Stimulated activated CD4-positive, alpha-beta T cell treated with anti-CD3 and anti-CD28 coated beads, Interleukin-4, amount 100 ng/mL, for 24 hours (primary cell): ENCODE data around the gene SLC38A3.

Experiments used
- DNase-seq: peaks from one replicate; pipeline ENCODE4 v3.0.0-alpha.2; 2020

SLC38A3 gene

DNA sequence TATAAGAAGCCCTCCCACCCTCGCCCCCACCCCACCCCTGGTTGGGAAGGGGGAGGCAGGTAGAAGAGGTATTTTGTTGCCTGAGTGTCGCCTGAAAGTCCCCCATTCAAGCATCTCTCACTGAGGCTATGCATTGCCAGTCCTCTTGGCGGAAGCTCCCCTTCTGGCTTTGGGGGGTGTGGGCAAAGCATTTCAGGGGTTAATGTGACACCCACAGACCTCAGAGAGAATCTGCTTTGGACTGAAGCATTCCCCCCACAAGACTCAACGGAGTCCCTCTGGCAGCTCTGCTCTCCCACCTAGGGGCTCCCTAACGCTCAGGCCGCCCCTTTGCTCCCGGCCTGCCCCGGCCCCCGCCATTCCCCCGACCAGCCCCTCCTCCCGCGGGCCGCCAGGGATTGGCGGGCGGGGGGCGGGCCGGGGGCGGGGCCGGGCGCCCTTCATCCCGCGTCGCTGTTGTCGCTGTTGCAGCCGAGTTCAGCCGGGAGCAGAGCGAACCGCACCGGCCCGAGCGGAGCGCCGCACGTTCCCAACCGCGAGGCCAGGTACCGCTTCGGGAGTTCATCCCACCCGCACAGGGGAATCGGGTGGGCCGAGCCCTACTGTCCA is at the start of gene SLC38A3:
SLC38A3 (plus strand) TSS at position 468 of the 609 bp plus-strand sequence. CDS start 8,929 bp downstream, outside the sequence.
- no peak for DNase-seq

DNA sequence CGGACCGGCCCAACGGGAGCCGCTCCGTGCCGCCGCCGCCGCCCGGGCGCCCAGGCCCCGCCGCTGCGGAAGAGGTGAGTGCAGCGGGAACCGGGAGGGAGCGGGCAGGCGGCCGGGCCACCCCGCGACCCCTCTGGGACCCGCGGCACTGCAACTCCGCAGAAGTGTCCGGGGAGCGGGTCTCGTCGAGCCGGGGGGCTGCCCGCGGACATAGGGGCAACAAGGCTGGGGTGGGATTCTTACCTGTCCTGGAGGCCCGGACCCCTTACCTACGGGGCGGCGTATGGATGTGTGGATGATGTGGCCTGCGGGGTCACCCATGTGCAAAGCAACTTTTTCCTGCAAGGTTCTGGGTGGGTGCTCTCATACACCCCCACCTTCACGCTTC is 49.6 kb upstream of the SLC38A3 start:
- no peak for DNase-seq

DNA sequence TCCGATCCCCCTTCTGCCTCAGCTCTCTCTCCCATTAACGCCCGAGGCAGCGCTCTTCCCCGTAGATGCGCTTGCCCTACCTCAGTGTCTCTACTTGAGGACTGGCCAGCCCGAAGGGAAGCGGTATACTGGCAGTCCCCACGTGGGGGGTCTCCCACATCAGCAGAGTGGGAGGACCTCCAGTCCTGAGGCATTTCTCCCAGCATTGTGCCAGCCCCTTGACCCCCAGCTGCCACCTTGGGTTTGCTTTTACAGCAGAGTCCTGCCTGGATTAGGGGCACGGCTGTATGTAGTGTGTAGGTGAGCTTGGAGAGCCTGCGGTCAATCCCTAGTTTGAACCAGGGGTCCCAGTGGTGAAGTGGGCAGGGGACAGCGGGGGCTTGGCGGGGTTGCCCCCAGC is 49.2 kb upstream of the SLC38A3 start:
- no peak for DNase-seq

DNA sequence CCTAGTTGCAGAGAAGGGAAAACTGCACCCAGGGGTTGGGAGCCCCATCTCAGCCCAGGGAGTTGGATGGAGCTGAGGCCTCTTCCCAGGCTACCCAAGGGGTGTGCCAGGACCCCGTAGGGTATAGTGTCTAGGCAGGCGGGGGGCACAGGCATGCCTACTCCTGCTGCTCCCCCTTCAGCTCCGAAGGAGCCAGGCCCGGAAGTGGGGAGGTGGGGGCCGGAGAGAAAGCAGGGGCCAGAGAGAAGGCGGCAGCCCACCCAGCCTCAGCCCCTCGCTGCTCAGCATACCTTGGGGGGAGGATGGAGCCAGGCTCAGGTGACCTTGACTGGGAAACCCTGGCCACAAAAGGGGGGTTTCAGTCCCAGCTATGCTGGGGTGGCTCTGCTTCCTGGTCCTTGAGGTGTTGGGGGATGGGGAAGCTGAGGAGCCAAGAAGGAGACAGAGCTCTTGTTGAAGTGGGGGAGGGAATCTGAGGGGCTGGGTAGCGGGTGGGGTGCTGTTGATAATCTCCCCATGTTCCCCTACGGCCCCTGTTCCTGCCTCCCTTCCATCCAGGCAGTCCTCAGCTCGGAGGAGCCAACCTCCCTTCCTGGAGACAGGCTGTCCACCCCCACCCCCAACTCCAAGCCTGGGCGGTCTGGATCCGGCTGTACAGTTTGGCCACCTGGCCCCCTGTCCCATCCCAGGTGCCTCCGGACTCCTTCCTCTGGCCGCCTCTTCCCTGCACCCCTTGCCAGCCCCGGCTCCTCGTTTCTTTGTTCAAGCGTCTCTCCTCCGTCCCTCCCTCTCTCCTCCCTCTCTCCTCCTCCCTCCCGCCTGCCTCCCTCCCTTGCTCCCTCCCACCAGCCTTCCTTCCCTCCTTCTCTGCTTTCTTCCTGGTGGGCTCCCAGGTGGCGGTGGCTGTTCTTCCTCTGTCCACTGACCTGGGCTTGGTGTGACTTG is 48.2 kb upstream of the SLC38A3 start:
- no peak for DNase-seq

DNA sequence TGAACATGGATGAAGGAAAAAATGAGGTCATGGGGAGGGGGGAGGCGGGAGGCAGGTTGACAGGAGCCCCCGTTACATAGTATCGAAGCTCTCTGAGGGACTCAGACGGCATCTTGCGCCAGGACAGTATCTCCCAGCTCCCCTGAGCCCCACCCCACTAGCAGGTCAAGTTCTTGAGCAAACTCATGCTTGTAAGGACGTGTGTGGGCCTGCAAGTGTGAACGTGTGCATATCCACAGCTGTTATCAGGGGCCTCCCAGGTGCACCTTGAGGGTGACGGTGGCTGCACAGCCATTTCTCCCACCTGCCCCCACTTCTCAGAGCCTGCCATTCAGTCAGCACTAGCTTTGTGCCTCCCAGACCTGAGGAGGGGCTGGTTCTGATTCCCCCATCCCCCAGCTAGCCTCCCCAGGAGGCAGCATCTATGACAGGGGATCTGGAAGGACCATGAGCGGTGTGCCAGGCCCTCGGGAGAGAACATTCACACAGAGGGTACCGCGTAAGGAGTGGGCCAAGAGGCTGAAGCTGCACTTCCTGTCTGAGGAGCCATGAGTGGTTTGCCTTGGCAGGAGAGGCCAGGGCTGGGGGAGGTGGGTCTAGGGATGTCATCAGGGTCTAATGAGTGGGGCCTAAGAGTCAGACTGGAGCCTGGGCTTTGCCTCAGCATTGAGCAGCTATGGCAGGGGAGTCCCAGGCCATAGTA is 47.1 kb upstream of the SLC38A3 start:
- DNase-seq, result no peak

DNA sequence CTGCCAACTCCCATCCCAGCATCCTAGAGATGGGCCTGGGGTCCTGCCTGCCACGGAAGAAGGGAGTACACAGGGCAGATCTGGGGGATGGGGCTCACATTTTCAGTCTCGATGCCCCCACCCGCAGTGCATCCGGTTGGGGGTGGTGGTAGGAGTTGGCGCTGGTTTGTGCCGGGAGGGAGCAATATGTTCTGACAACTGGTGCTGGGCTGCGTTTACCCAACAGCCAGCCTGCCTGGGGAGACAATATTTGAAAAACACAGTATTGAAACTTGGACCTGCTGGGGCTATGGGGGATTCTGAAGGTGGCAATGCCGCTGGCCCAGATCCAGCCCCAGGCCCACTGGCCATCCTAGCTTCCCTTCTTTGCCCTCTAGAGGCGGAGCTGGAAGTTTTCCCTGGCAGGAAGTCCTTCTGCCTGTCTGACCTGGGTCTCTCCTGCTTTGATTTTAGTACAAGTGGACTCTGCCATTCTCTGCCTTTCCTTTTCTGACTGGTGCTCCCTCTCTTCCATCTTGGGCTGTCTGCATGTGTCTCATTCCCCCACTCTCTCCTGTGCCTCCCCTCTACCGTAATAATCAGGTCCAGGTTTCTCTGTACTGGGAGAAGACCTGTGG is 46.4 kb upstream of the SLC38A3 start:
- no peak for DNase-seq

DNA sequence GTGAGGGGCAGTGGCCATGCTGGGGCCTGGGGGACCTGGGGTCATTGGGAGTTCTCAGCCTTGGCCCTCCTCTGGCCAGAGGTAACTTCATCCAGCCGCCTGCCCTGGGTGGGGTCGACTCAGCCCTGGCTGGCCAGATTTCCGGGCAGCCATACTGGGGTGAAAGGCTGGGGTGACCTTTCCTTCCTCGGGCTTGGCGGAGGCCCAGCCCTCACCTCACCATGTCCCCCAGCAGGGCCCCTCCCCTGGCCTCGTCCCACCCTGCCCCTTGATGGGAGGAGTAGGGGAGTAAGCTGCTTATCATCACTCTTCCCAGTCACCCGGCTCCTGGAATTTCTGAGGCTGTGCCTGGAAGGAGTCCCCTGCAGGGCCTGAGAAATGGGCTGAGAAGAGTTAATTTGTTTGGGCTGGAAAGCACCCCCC is 44.5 kb upstream of the SLC38A3 start:
- DNase-seq, result no peak

DNA sequence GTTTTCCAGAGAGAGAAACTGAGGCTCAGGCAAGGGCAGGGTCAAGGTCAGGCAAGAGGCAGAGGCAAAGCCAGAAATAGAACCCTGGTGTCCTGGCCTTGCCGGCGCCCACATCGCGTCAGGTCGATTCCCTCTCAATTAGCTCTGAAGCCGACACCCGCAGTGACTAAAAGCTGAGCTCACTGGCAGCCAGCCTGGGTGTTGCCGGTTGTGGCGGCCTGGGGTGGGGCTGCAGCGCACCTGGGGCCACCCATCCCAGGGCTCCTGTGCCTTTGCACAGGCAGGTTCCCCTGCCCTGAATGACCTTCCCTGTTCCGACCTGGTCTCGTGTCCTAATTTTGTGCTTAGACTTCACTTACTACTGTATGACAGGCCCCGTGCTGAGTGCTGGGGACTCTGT is 43.8 kb upstream of the SLC38A3 start:
- DNase-seq, result no peak

DNA sequence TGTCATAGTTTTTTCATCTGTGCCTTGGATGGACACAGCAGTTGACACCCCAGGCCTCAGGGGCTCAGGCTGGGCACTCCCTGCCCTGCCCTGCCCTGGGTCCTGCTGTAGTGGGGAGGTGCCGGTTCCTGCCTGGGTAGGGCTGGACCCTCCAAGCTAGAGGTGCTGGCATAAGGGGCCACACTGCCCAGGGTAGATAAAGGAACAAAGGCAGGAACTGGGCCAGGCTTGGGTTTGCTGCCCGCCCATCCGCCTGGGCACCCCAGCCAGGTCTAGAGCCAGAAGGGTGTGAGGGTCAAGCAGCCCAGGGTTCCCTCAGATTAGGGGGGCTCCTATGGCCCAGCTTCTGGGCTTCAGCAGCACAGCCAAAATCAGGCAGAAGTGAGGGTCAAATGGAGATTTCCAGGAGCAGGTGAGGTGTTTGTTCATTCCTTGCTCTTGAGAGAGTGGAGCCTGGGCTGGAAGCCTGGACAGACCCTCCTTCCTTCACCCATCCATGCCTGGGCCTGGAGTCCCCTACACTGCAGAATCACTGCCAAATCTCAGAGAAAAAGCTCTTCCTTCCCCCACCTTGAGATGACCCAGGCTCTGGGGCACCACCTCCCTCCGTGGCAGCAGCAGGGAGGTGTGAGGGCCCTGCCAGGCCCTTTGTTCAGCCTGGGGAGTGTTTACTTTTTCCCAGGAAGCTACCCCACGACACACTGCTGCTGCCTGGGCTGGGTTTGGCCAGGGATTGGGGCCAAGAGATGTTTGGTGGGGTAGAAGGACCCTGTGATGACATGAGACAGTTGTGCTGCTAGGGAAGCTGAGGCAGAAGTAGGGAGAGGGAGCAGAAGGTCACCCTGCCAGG is 42.8 kb upstream of the SLC38A3 start:
- DNase-seq, result no peak

DNA sequence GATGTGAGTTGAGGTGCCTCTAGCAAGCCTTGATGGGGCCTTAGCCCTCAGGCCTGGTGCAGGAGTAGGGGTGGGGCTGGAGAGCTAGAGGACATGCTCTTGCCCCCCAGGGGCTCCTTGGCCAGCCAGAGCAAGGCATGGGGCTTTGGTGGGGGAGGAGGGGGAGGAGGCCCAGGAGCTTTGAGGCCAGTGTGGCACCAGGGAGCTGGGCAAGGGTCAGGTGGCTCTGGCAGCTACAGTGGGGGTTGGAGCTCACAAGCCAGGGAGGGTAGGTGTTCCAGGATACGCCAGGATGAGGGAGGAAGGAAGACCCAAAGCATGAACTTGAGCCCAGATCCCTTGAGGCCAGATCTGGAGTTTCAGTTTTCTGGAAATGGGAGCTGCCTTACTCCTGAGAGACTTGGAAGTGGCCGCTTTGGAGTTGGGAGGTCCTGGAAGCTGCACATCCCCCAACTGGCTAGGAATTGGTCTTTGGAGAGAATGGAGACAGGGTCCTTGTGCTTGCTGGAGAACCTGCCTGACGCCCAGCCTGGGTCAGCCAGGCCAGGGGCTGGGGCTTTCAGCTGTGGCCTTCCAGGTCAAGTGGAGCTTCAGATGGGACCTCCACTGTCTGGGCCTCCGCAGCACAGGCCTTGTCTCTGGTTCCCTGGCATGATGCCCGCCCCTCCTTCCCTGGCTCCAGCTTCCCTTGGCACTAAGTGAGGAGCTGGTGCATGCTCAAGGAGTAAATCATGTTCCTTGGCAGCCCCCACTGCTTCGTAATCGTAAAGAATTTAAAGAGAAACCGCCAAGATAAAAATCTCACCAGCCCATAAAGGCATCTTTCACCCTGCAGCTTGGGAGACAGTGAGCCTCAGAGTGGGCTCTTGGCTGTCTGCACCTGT is 41.3 kb upstream of the SLC38A3 start:
- DNase-seq, result no peak

DNA sequence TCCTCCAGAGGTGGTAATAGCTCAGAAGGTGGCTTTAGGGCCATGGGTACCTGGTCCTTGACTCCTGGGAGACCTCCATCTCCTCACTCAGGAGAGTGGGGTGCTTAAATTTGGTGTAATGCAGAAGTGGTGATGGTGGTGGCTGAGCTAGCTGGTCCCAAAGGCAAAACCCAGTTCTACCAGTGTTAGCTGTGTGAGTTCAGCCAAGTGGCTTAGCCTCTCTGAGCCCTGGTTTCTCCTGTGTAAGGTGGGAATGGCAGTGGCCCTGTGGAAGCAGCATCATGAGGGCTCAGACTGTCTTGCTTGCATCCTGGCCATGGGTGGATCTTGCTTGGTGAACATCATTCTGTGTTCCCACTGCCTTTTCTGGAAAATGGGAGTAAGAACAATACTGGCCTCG is 40.6 kb upstream of the SLC38A3 start:
- DNase-seq, result no peak

DNA sequence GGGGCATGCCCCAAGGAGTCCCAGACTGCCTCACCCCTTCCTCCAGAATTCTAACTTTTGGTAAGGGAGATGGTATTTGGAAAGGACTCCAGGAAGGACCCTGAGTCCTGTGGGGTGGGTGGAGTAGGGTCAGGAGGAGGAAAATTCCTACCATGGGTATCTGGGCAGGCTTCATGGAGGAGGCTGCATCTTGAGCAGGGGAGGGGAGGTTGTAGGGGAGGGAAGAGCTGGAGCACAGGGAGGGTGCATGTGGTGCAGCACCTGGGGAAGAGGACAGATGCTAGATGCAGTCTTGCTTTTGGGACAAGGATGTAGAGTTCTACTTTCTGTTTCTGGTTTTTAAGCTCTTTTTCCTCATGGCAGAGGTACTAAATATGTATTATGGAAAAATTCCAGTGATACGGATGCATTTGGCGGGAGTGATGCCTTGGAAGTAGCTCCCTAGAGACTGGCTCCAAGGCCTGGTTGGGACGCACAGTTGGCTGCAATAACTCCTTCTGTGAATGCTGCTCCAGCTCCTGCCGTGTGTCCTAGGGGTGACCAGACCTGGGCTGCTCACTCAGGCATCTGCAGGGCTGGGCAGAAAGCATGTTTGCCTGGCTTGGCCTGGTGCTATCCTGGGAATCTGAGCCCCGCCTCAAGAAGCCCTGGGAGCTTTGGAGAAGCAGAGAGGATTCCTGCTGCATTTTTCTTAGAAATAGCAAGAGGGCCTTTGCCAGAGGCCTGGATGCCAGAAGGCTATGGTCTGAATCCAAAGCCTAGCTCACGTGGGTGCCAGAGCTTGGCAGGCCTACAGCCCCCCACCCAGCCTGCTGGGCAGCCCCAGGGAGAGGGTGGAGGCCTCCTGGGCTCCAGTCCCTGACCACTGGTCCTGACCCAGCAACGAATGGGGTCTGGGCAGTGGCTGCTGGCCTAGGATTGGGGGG is 39.8 kb upstream of the SLC38A3 start:
- no peak for DNase-seq

DNA sequence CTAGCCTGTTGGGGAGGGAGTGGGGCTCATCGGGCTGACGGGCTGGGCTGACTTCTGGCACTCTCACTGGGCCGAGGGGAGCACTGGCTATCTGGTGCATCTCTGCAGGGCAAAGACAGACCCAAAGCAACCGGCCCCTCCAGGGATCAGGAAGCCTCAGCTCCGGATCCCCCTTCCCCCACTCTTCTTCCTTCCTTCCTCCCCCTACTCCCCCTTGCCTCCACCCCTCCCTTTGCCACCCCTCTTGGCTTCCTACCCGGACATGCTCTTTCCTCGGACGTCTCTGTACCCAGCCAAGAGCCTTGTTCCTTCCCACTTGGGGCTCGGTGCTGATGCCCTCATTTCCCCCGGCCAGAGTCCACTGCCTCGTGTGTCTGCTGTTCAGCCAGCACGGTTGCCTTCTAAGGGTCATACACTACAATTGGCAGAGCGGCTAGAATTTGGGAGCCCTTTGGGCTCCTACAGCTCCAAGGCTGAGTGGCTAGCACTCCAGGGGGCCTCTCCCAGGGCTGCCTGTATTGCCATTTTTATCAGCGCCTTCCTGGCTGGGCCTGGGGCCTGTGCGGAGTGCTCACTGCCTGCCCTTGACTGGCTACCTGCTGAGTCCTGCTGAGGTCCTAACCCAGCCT is 39.0 kb upstream of the SLC38A3 start:
- DNase-seq, result no peak

DNA sequence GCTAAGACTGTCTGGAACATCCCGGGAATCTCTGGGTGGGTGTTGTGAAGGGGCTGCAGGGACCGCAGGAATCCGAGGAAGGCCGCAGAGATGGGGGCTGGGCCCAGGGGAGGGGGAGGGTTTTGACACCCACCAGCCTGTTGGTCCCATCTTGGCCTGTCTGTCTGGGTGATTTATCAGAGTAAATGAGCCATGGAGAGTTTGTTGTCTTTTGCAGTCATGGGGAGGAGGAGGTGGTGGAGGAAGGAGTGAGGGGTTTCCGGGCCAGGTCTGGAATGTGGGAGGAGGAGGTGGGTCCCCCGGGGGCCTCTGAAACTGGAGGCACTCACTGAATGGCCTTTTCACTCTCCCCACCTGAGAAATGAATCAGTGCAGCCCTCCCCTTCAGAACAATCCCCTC is 38.5 kb upstream of the SLC38A3 start:
- no peak for DNase-seq

DNA sequence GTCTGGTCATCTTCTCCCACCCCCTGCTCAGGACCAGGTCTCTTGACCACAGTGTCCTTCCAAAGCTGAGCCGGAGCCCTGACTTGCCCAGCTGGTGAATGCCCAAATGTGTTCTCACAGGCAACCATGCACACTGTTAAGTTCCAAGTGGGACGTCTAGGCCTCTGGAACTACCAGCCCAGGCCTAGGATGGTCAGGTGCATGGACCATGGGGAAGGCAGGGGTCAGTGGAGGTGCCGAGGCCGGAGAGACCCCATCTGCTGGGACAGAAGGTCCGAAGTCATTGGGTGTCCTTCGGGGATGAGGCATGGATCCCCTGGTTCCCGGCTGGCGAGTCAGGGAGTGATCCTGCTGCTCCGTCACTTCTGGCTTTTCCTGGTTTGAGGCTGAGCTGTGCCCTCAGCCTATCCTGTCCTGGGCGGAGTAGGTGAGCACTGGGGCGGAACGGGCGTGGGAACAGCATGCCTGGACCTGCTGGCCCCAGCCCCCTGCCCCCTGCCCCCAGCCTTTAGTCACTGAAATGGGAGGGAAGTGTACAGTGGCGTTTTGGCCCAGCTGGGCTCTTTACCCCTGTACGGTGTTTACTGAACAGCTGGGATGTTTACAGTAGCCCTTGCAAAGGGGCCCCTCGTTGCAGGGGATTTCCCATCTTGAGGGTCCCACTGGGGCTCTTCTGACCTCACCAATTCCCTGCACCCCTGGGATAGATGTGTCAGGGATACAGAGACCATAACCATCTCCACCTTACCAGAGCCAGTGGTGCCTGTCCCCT is 37.8 kb upstream of the SLC38A3 start:
- DNase-seq, result no peak

DNA sequence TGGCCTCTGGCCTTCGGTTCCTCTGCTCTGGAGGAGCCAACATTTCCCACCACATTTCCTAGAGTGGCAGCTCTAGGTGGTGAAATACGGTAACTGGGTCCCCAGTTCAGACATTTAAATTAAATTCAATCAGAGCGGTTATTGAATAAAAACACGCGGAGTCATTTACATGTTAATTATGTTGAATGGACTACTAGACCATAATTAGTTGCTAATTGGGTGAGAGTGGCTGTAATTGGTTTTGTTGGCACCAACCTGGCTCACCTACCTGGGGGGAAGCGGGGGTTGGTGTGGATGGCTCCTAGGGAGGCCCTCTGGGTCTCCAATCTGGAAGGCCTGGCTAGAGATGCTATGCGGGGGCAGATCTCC is 37.2 kb upstream of the SLC38A3 start:
- DNase-seq, result no peak

DNA sequence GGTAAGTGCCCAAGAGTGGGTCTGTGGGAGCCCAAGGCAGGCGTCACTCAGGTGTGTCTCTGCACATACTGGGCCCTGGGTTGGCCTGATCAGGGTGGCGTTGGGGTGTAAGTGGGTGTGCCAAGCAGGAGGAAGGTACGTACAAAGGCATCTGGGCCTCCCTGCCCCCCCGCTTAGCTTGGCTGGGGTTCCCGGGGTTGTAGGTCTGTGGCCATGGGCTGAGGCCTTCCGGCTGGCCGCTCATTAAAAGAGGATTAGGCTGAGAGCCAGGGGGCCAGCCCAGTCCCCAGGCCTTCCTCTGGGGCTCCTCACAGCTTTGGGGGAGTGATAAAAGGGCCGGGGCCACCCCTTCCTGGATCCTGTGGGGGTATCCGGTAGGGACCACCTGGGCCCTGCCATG is 36.7 kb upstream of the SLC38A3 start:
- no peak for DNase-seq

DNA sequence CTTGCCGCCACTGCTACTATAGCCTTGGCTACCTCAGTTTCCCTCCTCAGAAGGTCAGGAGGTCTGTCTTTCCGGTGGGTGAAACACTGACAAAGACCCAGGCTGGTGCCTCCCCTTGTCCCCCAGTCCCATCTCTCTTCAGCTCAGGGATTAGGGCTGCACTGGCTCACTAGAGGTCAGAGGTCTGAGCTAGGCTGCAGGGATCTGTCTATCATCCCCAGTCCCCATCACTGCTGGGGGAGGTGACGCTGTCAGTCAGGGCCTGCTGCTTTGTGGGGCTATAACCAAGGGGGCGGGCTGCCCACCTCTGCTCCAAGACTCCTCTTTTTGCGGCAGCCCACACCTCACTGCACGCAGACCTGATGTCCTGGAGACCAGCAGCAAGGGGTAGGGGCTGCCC is 36.3 kb upstream of the SLC38A3 start:
- DNase-seq, result no peak
